ENCODE measurements around the gene FAM78B. TPM values are rescaled to one million over a fixed set of nuclear protein-coding genes. Genes with fewer than 3 reads are reported as not detected.

Gene FAM78B
- total and polyA plus RNA-seq, 2 donors (not counting 3 experiments of a cell fraction or from before 2014, with no cell fraction given): 0.10 TPM; not detected in 1

DNA sequence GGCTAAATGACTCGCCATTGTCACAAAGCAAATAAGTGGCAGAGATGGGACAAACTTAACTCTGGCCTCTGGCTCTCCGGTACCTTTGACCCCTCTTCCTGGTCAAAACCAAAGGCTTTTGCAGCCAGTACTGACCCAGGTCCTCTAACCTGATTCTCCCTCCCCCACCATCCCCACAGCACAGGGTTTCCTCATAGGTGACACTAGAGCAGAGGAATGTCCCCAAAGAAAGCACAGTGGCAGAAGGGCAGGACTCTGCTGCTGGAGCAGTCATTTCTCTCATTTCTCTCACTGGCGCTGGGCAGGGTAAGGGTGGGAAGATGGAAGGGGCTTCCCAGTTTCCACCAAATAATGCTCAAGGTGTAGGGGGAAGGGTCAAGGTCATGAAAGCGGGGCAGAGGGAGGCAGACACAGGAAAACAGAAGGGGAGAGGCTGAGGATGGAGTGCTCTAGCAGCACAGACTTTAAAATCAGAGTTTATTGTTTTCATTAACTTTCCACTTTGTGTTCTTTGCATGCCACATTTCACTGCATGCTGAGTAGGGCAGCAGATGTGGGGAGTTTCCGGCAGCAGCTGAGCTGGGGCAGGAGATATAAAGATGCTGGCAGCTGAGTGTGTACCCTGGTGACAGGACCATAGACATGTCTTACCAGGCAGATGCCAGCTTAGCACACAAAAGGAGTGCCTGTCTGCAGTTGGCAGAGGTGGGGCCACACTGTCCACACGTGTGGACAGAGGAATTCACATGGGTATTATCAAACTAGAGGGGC, 80.5 kb downstream of the FAM78B start:
- no peak overlapping the region for H3K27ac ChIP-seq (ENCODE audit: insufficient read depth, low read depth, low read length)
- H4K20me1 ChIP-seq (replicated peaks; ENCODE audit: control insufficient read depth, extremely low read depth, insufficient read depth, low read length): no peaks in the 10 kb centered on the region
- TF ChIP-seq POLR2A (IDR thresholded peaks at IDR 0.05; ENCODE audit: low read depth, low read length): no peak
- TF ChIP-seq GATA2 (IDR thresholded peaks at IDR 0.05; ENCODE audit: insufficient read depth, insufficient read length, low read depth, low read length): no peak
- no peak for TF ChIP-seq JUN (IDR thresholded peaks at IDR 0.05; ENCODE audit: borderline replicate concordance, insufficient read depth, insufficient read length, low read depth)
- TF ChIP-seq FOS (IDR thresholded peaks at IDR 0.05; ENCODE audit: borderline replicate concordance, insufficient read depth, low read length): no peak
- no peak for TF ChIP-seq MYC (IDR thresholded peaks at IDR 0.05; ENCODE audit: low read depth, low read length)
- no peaks in the 10 kb centered on the region for H3K36me3 ChIP-seq (ENCODE audit: control insufficient read depth in 2 of 2, extremely low read depth in 1 of 2, insufficient read depth in 2 of 2, low read length in 2 of 2)
- no peaks in the 10 kb centered on the region for H3K79me2 ChIP-seq (ENCODE audit: control insufficient read depth, insufficient read depth, low read length)
- CTCF ChIA-PET: no interaction called here
- H3K27me3 ChIP-seq (ENCODE audit: control insufficient read depth in 2 of 2, insufficient read depth in 2 of 2, low read length in 2 of 2): no peaks in the 10 kb centered on the region
- H3K9me1 ChIP-seq (replicated peaks; ENCODE audit: control insufficient read depth, extremely low read depth, insufficient read depth, low read length): no peaks in the 10 kb centered on the region
- H3K9ac ChIP-seq (replicated peaks; ENCODE audit: extremely low read depth, insufficient read depth, low read length): no peak overlapping the region
- no peaks in the 10 kb centered on the region for H3K4me1 ChIP-seq (ENCODE audit: control insufficient read depth, extremely low read depth, insufficient read depth, low read length)
- no peak overlapping the region for H3K4me2 ChIP-seq (ENCODE audit: insufficient read depth, low read length)
- FAIRE-seq: no peak
- no peak overlapping the region for H2AFZ ChIP-seq (ENCODE audit: low read depth, low read length)
- dilution Hi-C loops (cut with MboI; ENCODE audit: extremely low pct_ligation_motif_present, low sequenced_read_pairs): no loop called here
- BruUV-seq (replicated peaks): no TSS peak
- no peak for DNase-seq (ENCODE audit: low read depth, low spot score)
- intact Hi-C loops (cut with micrococcal nuclease): no loop called here
- no peaks in the 10 kb centered on the region for H3K9me3 ChIP-seq (replicated peaks; ENCODE audit: control insufficient read depth, insufficient read depth, low read length)
- POLR2A ChIA-PET: no interaction called here
- no peak overlapping the region for H3K4me3 ChIP-seq (replicated peaks in 1 of 3; ENCODE audit: insufficient read depth in 1 of 3, low read depth in 1 of 3, low read length in 3 of 3)

- POLR2A ChIA-PET: no interaction called here
- CTCF ChIA-PET: no interaction called here
- Histone ChIP-seq H3K9me3 (replicated peaks; ENCODE audit: control insufficient read depth, insufficient read depth, low read length) (no peaks in the 10 kb centered on the region), H3K4me3 (replicated peaks in 1 of 3; ENCODE audit: insufficient read depth in 1 of 3, low read depth in 1 of 3, low read length in 3 of 3) (no peak overlapping the region), H3K9me1 (replicated peaks; ENCODE audit: control insufficient read depth, extremely low read depth, insufficient read depth, low read length) (no peaks in the 10 kb centered on the region), H2AFZ (ENCODE audit: low read depth, low read length) (no peak overlapping the region), H3K27ac (ENCODE audit: insufficient read depth, low read depth, low read length) (no peak overlapping the region), H3K4me2 (ENCODE audit: insufficient read depth, low read length) (no peak overlapping the region), H3K4me1 (ENCODE audit: control insufficient read depth, extremely low read depth, insufficient read depth, low read length) (no peaks in the 10 kb centered on the region), H3K36me3 (ENCODE audit: control insufficient read depth in 2 of 2, extremely low read depth in 1 of 2, insufficient read depth in 2 of 2, low read length in 2 of 2) (no peaks in the 10 kb centered on the region), H4K20me1 (replicated peaks; ENCODE audit: control insufficient read depth, extremely low read depth, insufficient read depth, low read length) (no peaks in the 10 kb centered on the region), H3K79me2 (ENCODE audit: control insufficient read depth, insufficient read depth, low read length) (no peaks in the 10 kb centered on the region), H3K9ac (replicated peaks; ENCODE audit: extremely low read depth, insufficient read depth, low read length) (no peak overlapping the region), H3K27me3 (ENCODE audit: control insufficient read depth in 2 of 2, insufficient read depth in 2 of 2, low read length in 2 of 2) (no peaks in the 10 kb centered on the region)
- no TSS peak for BruUV-seq (replicated peaks)
- intact Hi-C loops (cut with micrococcal nuclease) (no loop called here), dilution Hi-C loops (cut with MboI; ENCODE audit: extremely low pct_ligation_motif_present, low sequenced_read_pairs) (no loop called here)
- no peak for FAIRE-seq
- TF ChIP-seq, protein P1, sequence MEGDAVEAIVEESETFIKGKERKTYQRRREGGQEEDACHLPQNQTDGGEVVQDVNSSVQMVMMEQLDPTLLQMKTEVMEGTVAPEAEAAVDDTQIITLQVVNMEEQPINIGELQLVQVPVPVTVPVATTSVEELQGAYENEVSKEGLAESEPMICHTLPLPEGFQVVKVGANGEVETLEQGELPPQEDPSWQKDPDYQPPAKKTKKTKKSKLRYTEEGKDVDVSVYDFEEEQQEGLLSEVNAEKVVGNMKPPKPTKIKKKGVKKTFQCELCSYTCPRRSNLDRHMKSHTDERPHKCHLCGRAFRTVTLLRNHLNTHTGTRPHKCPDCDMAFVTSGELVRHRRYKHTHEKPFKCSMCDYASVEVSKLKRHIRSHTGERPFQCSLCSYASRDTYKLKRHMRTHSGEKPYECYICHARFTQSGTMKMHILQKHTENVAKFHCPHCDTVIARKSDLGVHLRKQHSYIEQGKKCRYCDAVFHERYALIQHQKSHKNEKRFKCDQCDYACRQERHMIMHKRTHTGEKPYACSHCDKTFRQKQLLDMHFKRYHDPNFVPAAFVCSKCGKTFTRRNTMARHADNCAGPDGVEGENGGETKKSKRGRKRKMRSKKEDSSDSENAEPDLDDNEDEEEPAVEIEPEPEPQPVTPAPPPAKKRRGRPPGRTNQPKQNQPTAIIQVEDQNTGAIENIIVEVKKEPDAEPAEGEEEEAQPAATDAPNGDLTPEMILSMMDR (IDR thresholded peaks at IDR 0.05; ENCODE audit: extremely low read depth in 1 of 2, insufficient read depth in 1 of 2, low read depth in 1 of 2, low read length in 2 of 2): no peak
- TF ChIP-seq MYC (IDR thresholded peaks at IDR 0.05; ENCODE audit: low read depth, low read length) (no peak), JUN (IDR thresholded peaks at IDR 0.05; ENCODE audit: borderline replicate concordance, insufficient read depth, insufficient read length, low read depth) (no peak), EZH2 (IDR thresholded peaks at IDR 0.05; ENCODE audit: borderline replicate concordance, low read depth, low read length, severe bottlenecking) (no peak), GATA2 (IDR thresholded peaks at IDR 0.05; ENCODE audit: insufficient read depth, insufficient read length, low read depth, low read length) (no peak)
- TF ChIP-seq, protein P2, sequence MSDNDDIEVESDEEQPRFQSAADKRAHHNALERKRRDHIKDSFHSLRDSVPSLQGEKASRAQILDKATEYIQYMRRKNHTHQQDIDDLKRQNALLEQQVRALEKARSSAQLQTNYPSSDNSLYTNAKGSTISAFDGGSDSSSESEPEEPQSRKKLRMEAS (IDR thresholded peaks at IDR 0.05; ENCODE audit: insufficient read depth, insufficient read length): no peak
- DNase-seq (ENCODE audit: low read depth, low spot score): no peak
Measured at GRCh38 chr1:166084613-166085012, 82.2 kb downstream of the FAM78B start.
